ENCODE measurements around the gene CRMP1.

CRMP1 gene

GRCh38 chr4:5919044-5919443, 26.2 kb upstream of the CRMP1 start:
- DNase-seq, result no peak

GRCh38 chr4:5918331-5918985, 25.6 kb upstream of the CRMP1 start:
- no peak for DNase-seq

- no peak for DNase-seq
These were observed 24.8 kb upstream of the CRMP1 start for GRCh38 chr4:5917672-5918071.

- no peak for DNase-seq
These were observed 23.3 kb upstream of the CRMP1 start for GRCh38 chr4:5916229-5916628.

GRCh38 chr4:5913454-5913853, 20.6 kb upstream of the CRMP1 start:
- DNase-seq, result no peak

- peak; percentile 34 for DNase-seq
These were observed 19.7 kb upstream of the CRMP1 start for GRCh38 chr4:5912614-5913019.

GRCh38 chr4:5908876-5909427, 16.1 kb upstream of the CRMP1 start:
- no peak for DNase-seq

- no peak for DNase-seq
These were observed 13.3 kb upstream of the CRMP1 start for GRCh38 chr4:5906191-5906590.

- no peak for DNase-seq
These were observed 12.8 kb upstream of the CRMP1 start for GRCh38 chr4:5905714-5906113.

GRCh38 chr4:5900844-5901243, 8.0 kb upstream of the CRMP1 start:
- peak; percentile 30 for DNase-seq

GRCh38 chr4:5899881-5900280, 7.0 kb upstream of the CRMP1 start:
- no peak for DNase-seq

- no peak for DNase-seq
These were observed 6.5 kb upstream of the CRMP1 start for GRCh38 chr4:5899396-5899795.

GRCh38 chr4:5897674-5898073, 4.8 kb upstream of the CRMP1 start:
- DNase-seq, result no peak

GRCh38 chr4:5895287-5895686, 2.4 kb upstream of the CRMP1 start:
- peak; percentile 70 for DNase-seq

GRCh38 chr4:5894266-5894665, 1.4 kb upstream of the CRMP1 start:
- DNase-seq, result no peak

- DNase-seq, result no peak
These were observed 705 bp upstream of the CRMP1 start for GRCh38 chr4:5893591-5893990.

GRCh38 chr4:5892323-5893003, 423 bp downstream of the CRMP1 start:
- no peak for DNase-seq

GRCh38 chr4:5891563-5892322, 1.1 kb downstream of the CRMP1 start:
- DNase-seq, result no peak

GRCh38 chr4:5890063-5890727, 2.7 kb downstream of the CRMP1 start:
- peak; percentile 17 for DNase-seq

- peak; percentile 25 for DNase-seq
These were observed 3.7 kb downstream of the CRMP1 start for GRCh38 chr4:5889002-5889696.

- peak; percentile 66 for DNase-seq
These were observed 4.5 kb downstream of the CRMP1 start for GRCh38 chr4:5888222-5889001.
